ENCODE results near the gene PITPNM2.

DNA sequence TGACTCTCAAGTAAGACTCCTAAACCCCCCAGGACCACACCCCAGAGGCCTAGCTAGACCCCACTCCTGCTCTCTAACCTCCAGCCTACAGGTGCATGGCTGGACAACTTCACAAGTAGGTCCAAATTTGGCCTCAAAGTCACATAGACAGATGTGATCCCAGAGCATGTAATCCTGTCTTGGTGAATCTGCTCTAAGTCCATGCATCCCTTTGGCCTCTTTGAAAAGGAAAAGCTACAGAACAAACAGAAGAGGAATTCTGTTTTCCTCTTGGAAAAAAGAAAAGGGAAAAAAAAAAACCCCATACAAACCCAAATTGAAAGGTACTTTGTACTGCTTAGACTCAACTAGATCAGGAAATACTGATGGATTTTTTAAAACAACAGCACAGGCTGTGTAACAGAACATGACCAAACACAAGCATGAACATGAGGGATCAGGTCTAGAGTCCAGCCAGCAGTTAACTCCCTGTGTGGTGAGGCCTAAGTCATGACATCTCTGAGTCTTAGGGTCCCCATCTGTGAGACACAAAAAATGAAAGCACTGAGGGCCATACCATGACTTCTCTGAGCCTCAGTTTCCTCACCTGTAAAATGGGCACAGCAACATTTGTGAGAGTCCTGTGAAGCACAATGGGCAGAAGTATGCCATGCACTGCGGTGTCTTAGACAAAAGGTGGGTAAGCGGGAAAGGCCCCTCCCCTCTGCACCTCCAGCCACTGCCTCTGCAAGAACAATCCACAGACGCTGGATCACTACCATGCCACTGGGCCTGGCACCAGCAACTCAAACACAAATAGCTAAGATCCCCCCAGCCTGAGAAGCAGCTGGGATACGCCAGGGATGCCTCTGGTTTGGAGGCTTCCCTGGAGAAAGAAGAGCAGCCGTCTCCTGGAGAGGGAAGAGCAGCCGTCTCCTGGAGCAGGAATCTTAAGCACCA lies 9.9 kb downstream of the PITPNM2 start:
- TF ChIP-seq, protein P1, sequence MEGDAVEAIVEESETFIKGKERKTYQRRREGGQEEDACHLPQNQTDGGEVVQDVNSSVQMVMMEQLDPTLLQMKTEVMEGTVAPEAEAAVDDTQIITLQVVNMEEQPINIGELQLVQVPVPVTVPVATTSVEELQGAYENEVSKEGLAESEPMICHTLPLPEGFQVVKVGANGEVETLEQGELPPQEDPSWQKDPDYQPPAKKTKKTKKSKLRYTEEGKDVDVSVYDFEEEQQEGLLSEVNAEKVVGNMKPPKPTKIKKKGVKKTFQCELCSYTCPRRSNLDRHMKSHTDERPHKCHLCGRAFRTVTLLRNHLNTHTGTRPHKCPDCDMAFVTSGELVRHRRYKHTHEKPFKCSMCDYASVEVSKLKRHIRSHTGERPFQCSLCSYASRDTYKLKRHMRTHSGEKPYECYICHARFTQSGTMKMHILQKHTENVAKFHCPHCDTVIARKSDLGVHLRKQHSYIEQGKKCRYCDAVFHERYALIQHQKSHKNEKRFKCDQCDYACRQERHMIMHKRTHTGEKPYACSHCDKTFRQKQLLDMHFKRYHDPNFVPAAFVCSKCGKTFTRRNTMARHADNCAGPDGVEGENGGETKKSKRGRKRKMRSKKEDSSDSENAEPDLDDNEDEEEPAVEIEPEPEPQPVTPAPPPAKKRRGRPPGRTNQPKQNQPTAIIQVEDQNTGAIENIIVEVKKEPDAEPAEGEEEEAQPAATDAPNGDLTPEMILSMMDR (IDR thresholded peaks at IDR 0.05; ENCODE audit: low read length) = no peak
- no peak for TF ChIP-seq EZH2 (IDR thresholded peaks at IDR 0.05; ENCODE audit: borderline replicate concordance, low read length)
